GM18873 (cell line): ENCODE measurements around the gene SEC14L1.

ENCODE experiments used
- ATAC-seq: cut with Tn5 transposase; IDR thresholded peaks from one replicate; pipeline ENCODE4 v1.9.1; 2021; ENCODE audit warnings: mild to moderate bottlenecking, moderate library complexity, moderate number of reproducible peaks; ENCODE audit not compliant: unreplicated experiment, low FRiP score

SEC14L1 gene

DNA sequence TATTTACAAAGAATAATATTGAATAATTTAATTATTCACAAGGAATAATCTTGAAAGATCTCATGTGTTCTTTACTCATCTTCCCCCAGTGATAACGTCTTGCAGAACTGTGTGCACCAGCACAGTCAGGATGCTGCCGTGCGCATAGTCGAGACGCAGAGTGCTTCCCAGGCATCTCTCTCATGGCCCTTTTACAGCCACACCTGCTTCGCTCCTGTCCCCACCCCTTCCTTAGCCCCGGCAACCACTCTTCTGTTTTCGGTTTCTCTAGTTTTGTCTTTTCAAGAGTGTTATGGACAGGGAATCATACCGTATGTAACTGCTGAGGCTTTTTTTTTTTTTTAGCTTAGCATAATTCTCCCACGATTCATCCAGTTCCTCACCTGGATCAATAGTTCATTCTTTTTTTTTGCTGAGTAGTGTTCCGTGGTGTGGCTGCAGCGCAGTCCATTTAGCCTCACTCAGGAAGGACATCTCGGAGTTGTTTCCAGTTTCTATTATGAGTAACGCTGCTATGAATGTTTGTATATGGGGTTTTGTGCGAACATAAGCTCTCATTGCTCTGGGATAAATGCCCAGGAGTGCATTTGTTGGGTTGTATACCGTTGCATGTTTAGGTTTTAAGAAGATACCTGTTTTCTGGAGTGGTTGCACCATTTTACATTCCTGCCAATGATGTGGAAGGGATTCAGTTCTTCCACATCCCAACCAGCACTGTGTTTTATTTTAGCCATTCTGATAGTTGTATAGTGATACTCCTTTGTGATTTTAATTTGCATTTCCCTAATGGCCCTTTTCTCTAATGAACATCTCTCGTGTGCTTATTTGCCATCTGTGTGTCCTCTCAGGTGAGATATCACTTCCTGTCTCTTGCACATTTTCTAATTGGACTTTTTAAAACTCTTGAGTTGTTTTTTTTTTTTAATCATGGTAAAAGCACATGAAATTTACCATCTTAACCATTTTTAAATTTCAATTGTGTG, 47.6 kb downstream of the SEC14L1 start:
- ATAC-seq, result peak; percentile 34

DNA sequence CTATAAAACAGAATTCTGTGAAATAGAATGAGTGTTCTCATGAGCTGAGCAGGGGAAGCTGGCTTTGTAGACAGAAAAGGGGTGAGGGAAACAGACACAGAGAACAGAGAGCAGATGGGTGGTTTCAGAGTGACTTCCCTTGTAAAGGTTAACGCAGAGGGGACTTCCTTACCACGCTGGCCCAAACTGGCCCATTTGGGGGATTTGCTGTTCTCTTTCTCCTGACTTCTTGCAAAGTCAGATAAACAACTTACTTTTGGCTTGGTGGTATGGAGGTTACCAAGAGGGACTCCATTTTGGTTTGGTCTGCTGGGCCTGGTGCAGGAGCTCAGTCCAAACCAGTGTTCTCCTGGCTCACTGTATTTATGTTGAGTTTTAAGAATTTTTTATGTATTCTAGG, 48.4 kb downstream of the SEC14L1 start:
- ATAC-seq, result no peak

DNA sequence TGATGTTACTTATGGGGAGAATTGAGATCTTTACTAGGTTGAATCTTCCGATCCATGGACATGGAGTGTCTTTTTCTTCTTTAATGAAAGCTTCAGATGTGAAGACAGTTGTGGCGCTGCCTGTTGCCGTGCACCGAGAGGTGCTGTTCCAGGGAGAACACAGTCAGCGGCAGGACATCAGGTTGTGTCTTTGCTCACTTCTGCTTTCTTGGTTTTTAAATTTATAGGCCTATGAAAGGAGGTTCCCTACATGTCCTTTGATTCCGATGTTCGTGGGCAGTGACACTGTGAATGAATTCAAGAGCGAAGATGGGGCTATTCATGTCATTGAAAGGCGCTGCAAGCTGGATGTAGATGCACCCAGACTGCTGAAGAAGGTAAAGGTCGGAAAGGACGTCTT, 49.8 kb downstream of the SEC14L1 start:
- no peak for ATAC-seq

DNA sequence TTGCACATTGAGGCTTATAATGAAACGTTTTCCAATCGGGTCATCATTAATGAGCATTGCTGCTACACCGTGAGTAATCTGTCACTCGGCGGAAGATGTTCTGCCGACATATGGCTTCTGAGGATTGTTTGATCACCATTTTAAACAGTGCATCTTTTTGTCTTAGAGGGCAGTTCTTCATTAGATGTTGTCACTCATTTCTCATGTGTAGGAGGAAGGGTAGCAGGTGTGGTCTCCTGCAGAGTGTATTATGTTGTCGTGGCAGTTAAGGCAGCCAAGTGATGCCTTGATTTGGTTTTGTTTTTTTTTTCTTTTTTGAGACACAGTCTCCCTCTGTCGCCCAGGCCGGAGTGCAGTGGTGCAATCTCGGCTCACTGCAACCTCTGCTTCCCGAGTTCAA, 50.5 kb downstream of the SEC14L1 start:
- ATAC-seq, result no peak

DNA sequence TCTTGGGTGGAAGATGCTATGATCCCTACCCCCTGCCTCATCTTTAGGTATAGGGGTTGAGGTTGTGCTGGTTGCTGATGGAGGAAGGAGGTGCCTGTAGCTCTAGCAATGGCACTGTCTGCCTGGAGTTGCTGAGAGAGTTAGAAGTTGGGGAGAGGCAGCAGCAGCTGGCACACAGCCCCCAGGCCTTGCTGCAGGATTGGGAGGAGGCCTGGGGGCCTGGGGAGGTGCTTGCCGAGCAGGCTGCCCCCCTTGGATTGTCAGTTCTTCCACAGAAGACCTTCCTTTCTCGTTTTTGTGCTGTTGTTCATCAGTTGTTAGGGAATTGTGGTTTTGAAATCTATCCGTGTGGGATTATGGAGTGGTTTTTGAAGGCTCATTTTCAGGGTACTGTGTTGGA, 52.9 kb downstream of the SEC14L1 start:
- ATAC-seq, result no peak

DNA sequence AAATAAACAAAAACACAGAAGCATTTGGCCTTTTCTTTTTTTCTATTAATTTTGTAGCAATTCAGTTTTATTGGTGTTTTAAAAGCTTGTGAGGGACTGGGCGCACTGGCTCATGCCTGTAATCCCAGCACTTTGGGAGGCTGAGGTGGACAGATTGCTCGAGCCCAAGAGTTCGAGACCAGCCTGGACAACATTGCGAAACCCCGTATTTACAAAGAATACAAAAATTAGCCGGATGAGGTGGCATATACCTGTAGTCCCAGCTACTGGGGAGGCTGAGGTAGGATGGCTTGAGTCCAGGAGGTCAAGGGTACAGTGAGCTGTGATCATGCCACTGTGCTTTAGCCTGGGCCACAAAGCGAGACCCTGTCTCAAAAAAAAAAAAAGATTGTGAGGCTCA, 53.4 kb downstream of the SEC14L1 start:
- no peak for ATAC-seq

DNA sequence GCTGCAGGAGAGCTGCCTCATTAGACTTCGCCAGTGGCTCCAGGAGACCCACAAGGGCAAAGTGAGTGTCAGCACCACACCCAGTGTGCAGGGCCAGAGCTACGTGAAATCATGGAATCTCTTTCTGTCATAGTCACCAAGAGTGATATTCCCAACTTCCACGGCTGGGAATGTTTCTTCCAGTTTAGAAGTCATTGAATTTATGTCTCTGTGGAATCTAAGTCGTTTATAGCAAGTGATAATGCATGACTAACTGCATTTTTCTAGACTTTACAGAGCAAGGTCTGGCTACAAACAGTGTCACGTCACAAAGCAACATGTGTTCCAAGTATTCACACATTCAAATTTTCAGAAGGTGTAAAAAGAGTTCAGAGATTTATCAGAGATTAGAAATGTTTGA, 55.5 kb downstream of the SEC14L1 start:
- no peak for ATAC-seq

DNA sequence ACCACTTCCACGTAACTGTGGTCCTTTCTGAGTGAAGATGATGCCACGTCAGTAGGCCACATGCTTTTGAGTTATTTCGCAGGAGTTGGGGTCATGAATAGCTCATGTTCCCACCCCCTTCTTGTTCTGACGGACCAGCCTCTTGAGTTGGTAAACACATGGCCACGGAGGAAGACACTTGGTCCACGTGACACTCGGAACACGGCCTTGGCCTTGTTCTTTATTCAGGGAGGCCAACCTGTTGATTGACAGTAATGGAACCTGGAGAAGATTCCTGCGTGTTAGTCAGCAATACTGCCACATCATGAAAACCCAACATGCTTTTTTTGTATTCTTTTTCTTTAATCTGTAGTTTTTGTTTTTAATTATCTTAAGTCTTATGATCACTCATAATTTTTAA, 56.3 kb downstream of the SEC14L1 start:
- ATAC-seq, result no peak

DNA sequence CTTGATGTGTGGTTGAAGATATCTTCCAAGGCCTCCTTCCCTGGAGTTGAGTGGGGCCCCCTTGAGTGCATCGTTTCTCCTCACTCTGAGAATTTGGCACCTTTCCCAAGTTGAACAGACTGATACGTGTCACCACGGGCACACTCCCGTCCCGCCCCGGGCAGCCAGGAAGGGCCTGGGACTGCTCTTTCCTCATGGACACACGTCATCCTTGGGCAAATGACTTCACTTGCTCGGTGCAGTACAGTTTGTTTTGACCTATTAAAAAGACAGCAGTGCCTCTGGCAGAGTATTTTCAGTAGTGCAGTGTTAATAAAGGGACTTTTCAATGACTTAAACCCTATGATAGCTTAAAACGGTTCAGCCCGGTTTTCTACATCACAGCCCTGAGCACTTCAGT, 59.9 kb downstream of the SEC14L1 start:
- no peak for ATAC-seq

DNA sequence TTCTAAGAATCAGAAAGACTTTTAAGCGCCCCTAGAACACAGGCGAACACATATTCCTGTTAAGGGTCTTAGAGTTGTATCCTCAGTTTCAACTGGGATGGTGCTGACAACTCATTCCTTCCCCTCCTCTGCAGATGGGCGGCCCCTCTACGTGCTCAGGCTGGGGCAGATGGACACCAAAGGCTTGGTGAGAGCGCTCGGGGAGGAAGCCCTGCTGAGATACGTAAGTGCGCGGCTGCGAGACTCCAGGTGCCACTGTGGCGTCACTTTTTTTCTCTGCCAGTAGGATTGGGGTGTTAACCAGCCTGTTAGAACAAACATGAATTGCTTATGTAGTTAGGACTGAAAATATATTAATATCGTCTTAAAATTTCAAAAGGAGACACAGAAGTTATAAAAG, 62.7 kb downstream of the SEC14L1 start:
- no peak for ATAC-seq

DNA sequence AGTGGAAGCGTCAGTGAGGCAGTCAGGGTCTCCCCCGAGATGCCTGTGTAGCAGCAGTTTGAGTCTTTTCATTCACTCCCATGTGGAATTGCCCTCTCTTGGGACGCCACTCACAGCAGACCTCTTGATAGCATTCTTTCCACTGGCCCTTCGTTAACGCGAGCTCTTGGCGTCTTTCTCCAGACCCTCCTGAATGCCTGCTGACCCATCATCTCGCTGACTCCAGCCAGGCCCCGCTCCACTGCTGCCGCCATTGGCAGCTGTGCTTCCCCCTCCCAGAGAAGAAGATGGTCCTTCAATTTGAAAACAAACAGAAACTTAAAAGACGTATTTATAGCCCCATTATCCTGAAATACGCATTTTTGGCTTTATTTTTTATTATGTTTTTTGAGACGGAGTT, 63.1 kb downstream of the SEC14L1 start:
- ATAC-seq, result no peak

DNA sequence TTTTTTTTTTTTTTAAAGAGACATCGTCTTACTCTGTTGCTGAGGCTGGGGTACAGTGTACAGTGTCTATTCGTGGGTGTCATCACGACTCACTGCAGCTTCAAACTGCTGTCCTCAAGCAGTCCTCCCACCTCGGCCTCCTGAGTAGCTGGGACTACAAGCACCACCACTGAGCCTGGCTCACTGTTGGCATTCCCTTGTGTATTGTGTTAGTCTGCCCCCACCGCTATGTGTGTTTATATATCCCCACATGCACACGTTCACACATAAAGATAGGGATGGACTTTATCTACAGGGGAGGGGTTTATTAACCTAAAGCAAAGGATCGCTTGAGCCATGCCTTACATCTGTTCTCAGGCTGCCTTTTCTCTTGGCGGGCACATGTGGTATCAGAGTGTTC, 63.8 kb downstream of the SEC14L1 start:
- ATAC-seq, result no peak

DNA sequence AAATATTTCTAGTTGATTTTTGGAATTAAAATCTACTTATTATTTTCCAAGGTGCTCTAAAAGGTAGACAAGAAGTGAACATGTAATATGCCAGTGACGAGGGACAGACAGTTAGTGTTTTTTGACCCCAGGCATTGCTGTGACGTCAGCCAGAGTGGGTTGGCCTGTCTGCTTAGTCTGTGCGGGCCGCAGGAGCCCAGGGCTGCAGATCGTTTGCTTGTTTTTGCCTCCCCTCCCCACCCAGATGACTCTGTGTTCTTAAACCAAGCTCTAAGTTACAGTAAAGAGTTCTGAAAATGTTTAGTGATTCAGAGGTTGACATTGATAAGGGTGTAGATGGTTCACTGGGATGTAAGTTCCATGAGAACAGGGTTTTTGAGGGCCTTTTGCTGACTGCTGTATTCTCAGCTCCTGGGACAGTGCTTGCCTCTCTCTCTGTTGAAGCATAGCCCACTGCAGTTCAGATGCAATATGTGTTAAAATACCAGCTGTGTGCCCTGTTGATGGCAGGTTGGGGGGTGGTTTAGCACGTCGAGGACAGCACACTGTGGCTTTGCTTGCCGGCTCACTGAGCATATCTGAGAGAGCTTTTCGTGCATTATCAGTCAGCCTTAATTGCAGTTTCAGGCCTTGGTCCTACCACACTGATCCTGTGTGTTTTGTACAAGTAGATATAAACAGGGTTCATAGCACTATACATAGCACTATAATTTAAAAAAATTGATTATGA, 64.8 kb downstream of the SEC14L1 start:
- no peak for ATAC-seq

DNA sequence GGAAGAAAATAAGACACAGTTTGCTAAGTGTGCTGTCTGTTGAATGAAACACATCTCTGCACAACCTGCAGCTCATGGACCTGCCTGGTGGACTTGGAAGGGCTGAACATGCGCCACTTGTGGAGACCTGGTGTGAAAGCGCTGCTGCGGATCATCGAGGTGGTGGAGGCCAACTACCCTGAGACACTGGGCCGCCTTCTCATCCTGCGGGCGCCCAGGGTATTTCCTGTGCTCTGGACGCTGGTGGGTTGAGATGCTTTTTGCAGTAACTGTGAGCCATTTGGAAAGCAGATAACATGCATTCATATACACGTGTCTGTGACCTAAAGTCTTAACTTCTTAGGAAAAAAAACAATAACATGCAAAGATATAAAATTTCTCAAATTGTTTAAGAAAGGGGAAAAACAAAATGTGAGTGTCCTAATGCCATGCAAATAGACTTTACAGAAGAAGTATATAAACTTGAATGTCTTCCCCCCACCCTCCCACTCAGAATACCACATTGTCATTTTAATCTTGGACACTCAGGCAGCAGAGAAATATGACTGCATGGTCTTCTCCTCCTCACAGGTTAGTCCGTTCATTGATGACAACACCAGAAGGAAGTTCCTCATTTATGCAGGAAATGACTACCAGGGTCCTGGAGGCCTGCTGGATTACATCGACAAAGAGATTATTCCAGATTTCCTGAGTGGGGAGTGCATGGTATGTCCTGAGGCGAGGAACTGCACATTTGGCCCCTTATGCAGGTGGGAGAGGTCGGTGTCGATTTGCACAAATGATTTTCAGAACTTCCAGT, 65.6 kb downstream of the SEC14L1 start:
- no peak for ATAC-seq

DNA sequence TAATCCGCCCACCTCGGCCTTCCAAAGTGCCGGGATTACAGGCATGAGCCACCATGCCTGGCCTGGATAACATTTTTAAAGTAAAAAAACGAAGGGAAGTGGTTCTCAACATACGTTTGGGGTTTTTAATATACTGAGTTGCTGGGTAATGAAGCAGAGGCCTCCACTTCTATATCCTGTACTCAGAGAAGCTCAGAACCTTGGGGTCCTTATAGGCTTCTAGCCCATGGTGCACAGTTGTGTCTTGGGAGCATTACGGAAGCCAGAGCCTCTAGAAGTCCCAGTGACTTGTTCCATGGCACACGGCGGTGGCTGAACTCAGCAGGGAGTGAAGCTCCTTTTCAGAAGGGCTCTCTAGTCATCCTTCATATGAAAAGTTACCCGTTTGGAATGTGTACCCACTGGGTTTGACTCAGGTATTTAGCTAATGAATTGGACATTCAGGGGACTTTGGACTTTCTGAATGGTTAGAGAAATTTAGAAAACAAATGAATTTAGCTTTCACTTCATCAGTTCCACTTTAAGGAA, 67.0 kb downstream of the SEC14L1 start:
- no peak for ATAC-seq

DNA sequence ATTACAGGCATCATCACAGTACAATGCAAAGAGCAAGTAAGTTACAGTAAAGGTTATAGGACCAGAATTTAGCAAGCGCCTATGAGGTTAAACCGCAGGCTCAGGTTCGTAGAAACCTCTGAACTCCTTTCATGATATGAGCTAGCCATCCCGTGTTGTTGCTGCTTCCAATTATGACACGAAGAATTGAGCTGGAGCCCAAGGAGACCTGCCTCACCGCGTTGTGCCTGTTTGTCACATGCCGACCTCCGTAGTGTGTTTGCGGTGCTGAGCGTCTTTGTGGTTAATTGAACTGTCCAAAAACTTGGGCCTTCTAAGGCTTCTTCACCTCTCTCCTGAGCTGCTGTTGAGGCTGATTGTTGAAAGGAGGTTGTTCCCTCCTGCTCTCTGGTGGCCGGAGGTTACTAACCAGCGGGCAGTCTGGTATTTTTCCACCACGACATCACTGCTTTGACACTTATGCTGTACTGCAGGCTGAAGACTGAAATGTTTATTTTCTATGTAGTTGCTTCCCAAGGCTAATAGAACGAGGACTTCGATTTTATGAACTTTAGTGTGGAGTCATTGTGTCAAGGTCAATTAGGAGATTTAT, 67.5 kb downstream of the SEC14L1 start:
- no peak for ATAC-seq

DNA sequence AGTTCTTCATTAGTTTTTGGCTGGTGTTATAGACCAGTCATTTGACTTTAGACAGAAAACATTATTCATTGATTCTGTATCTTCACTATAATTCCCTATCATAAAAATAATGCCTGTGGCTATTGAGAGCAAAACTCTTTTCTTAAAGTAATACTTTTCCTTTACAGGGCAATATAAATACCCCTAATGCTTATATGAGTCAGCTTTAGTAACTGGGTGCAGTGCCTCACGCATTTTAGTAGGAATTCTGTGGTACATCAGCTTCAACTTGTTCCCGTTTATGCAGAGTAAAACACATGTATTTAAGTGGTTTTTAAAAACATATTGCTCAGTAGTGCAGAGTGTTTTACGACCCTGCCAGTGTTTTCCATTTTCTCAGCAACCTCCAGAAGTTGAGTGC, 68.1 kb downstream of the SEC14L1 start:
- no peak for ATAC-seq

DNA sequence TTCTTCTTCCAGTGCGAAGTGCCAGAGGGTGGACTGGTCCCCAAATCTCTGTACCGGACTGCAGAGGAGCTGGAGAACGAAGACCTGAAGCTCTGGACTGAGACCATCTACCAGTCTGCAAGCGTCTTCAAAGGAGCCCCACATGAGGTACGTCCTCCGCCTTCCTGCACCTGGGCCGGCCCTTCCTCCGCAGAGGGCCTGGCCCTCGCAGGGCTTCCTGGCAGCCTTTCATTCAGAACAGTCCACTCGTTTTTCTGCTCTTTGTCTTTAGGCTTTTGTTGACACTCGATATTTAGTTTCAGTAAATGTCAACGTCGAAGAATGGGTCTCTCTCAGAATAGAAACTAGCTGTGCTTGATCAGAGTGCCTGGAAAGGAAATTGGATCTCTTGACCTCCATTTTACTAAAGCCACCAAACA, 68.6 kb downstream of the SEC14L1 start:
- no peak for ATAC-seq

DNA sequence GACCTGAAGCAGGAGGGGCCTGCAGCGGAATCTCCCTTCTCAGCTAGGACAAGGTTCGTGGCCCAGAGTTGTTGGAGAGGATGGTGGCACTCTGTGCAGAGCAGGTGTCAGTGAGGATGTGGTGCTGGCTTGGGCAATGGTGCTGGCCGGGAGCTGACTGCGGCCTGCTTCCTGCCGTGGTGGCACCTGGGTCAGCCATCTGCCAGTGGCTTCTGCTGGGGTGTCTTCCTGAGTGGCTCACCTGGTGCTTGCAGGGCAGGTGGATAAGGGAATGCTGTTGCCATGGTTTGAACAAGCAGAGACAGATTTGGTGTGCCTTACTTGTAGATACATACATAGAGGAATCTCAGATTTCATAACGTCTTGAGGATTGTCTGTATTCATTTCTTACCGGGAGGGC, 69.6 kb downstream of the SEC14L1 start:
- ATAC-seq, result no peak

DNA sequence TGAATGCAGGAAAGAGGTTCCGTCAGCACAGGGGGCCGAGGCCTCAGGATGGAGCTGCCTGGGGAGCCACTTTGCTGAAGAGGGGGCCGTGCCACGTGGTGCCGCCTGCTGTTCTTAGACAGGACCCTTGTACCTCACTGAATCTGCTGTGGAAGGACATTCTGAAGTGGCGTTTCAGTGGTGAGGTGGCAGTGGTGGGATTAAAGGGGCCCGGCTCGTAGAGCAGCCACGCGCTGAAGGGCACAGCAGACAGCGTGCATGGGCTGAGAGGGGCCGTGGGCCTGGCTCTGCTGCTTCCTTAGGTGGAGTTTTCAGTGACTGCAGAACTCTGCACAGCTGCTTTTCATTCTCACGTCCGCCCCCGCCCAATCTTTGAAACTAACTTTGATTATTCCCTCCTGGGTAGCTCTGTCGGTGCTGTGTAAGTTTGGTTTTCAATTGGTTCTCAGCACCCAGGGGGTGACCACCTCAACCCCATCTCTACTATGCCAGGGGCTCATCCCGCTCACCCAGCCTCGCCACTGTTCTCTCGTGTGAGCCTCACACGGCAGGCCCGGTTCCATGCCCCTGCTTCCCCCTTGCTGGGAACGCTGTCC, 70.3 kb downstream of the SEC14L1 start:
- ATAC-seq, result no peak
